ENCODE data around the gene OSBPL1A. TPM values are rescaled to one million over a fixed set of nuclear protein-coding genes. Genes with fewer than 3 reads are reported as not detected.

The OSBPL1A gene
- total RNA-seq, 1 donor from 2014 or later = 18.3 TPM

DNA sequence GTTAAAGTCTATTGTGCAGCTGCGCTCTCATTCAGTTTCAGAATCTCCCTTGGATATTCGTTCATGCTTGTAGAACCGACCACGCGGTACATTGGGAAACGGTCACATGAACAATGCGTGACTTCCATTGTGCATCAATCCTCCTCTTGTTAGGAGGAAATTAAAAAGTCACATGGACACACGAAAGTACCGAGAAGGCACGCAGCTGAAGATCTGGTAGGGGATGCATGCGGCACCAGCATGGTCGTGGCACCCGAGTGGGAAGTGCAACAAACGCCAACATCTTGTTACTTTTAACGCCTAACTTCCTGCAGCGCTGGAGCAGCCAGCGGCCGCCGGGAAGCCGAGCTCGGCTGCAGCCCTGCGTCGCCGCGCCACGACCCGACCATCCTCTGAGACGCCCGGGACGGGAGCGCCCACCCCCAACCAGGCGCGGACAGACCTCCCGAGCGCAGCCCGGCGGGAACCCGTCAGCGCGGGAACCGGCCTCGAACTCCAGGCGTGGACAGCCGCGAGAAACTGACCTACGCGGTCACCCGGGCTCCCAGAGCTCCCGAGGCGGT is 412 bp downstream of the OSBPL1A start:
- no peaks in the 10 kb centered on the region for H3K36me3 ChIP-seq (ENCODE audit: control insufficient read depth, insufficient read depth, low read length)
- no peaks in the 10 kb centered on the region for H3K27me3 ChIP-seq (ENCODE audit: control insufficient read depth, insufficient read depth, low read length)
- TF ChIP-seq, protein P1, sequence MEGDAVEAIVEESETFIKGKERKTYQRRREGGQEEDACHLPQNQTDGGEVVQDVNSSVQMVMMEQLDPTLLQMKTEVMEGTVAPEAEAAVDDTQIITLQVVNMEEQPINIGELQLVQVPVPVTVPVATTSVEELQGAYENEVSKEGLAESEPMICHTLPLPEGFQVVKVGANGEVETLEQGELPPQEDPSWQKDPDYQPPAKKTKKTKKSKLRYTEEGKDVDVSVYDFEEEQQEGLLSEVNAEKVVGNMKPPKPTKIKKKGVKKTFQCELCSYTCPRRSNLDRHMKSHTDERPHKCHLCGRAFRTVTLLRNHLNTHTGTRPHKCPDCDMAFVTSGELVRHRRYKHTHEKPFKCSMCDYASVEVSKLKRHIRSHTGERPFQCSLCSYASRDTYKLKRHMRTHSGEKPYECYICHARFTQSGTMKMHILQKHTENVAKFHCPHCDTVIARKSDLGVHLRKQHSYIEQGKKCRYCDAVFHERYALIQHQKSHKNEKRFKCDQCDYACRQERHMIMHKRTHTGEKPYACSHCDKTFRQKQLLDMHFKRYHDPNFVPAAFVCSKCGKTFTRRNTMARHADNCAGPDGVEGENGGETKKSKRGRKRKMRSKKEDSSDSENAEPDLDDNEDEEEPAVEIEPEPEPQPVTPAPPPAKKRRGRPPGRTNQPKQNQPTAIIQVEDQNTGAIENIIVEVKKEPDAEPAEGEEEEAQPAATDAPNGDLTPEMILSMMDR (IDR thresholded peaks at IDR 0.05; ENCODE audit: insufficient read depth, low read length, poor library complexity, severe bottlenecking) = no peak
- peak overlapping the region; percentile 66 for H3K4me3 ChIP-seq (ENCODE audit: low read depth, low read length)
- peak; percentile 28 for DNase-seq (ENCODE audit: low read depth)

DNA sequence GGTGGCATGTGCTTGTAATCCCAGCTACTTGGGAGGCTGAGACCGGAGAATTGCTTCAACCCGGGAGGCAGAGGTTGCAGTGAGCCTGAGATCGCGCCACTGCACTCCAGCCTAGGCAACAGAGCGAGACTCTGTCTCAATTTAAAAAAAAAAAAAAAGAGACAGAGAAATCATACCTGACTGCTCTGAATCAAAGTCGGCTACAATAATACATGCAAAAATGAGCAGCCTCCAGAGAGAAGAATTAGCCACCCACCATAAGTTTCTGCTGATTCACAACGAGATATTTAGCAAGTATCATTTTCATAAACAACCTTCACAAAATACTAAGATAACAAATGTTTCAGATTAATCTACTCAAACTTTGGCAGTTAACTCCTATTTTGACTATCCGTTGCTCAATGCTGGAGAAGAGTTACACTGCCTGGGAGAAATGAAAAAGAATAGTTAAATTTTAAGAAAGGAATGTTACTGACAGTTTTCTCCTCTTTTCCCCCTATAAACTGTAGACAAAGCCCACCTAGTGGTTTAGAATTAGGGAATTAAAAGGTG is 1.5 kb downstream of the OSBPL1A start:
- Histone ChIP-seq H3K27me3 (ENCODE audit: control insufficient read depth, insufficient read depth, low read length) (no peaks in the 10 kb centered on the region), H3K36me3 (ENCODE audit: control insufficient read depth, insufficient read depth, low read length) (no peaks in the 10 kb centered on the region), H3K4me3 (ENCODE audit: low read depth, low read length) (no peak overlapping the region)
- DNase-seq (ENCODE audit: low read depth) = no peak
- TF ChIP-seq, protein P1 (IDR thresholded peaks at IDR 0.05; ENCODE audit: insufficient read depth, low read length, poor library complexity, severe bottlenecking) = no peak

DNA sequence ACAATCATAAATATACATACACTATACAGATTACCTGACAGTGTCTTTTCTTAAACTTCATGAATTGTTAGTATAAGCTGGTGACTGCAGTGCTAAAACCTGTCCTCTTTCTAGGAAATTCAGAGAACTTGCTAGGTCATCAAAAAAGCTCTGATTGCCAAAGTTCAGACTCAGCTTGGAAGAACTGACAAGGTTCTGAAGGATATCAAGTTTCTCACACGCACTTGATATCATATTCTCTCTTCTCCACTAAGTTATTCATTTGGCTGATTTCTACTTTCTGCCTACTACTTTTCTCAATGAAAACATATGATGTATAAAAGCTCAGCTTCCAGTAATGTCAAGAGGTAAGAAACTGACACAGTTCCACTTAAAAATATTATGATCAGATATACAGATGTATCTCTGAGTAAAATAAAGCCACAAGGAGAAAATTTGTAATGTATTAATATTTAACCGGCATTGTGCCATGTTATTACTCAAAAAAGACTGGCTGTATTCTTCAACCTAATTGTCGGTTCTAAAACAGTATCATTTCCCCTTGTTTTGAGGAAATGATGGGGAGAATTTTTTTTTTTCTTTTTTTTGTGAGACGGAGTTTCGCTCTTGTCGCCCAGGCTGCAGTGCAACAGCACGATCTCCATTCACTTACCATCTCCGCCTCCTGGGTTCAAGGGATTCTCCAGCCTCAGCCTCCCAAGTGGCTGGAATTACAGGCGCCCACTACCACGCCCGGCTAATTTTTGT is 2.4 kb downstream of the OSBPL1A start:
- DNase-seq (ENCODE audit: low read depth) = no peak

DNA sequence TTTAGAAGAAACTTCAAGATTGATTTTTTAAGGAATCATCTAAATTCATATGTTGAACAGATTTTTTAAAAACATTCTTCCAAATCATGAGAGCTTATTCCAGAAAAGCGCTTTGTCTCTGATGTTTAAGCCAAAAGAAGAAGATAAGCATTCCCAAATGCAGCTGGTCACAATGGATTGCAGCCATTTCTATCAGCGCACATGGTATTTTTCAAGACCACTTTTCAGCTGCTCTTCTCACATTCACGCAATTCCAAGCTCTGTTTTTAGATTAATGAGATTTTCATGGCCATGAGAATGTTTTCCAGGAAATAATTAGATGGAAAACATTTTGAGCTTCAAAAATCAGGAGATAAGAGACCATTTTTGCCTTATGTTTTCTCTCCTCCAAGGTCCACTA is 8.7 kb downstream of the OSBPL1A start:
- TF ChIP-seq, protein P1 (IDR thresholded peaks at IDR 0.05; ENCODE audit: insufficient read depth, low read length, poor library complexity, severe bottlenecking) = no peak
- Histone ChIP-seq H3K36me3 (ENCODE audit: control insufficient read depth, insufficient read depth, low read length) (no peaks in the 10 kb centered on the region), H3K27me3 (ENCODE audit: control insufficient read depth, insufficient read depth, low read length) (no peaks in the 10 kb centered on the region), H3K4me3 (ENCODE audit: low read depth, low read length) (no peak overlapping the region)
- DNase-seq (ENCODE audit: low read depth) = no peak

More for the DNA sequence above, 2.4 kb downstream of the OSBPL1A start:
- H3K27me3 ChIP-seq (ENCODE audit: control insufficient read depth, insufficient read depth, low read length) = no peaks in the 10 kb centered on the region
- H3K4me3 ChIP-seq (ENCODE audit: low read depth, low read length) = no peak overlapping the region
- H3K36me3 ChIP-seq (ENCODE audit: control insufficient read depth, insufficient read depth, low read length) = no peaks in the 10 kb centered on the region
- TF ChIP-seq, protein P1 (IDR thresholded peaks at IDR 0.05; ENCODE audit: insufficient read depth, low read length, poor library complexity, severe bottlenecking) = no peak

DNA sequence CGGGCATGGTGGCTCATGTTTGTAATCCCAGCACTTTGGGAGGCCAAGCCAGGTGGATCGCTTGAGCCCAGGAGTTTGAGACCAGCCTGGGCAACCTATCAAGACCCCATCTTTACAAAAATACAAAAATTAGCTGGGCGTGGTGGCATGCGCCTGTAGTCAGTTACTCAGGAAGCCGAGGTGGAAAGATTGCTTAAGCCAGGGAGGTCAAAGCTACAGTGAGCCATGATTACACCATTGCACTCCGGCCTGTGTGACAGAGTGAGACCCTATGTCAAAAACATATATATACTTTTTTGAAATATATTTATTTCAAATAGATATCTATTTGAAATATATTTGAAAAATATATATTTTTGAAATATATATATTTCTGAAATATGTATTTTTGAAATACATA is 10.9 kb downstream of the OSBPL1A start:
- no peak overlapping the region for H3K4me3 ChIP-seq (ENCODE audit: low read depth, low read length)
- no peaks in the 10 kb centered on the region for H3K36me3 ChIP-seq (ENCODE audit: control insufficient read depth, insufficient read depth, low read length)
- no peak for DNase-seq (ENCODE audit: low read depth)
- TF ChIP-seq, protein P1 (IDR thresholded peaks at IDR 0.05; ENCODE audit: insufficient read depth, low read length, poor library complexity, severe bottlenecking) = no peak
- no peaks in the 10 kb centered on the region for H3K27me3 ChIP-seq (ENCODE audit: control insufficient read depth, insufficient read depth, low read length)

Measured in kidney epithelial cell (primary cell).